Astrocyte (in vitro differentiated cells and primary cell): ENCODE data around the gene SLC26A2. TPM values are rescaled to one million over a fixed set of nuclear protein-coding genes. Genes with fewer than 3 reads are reported as not detected.
A peak's percentile ranks its signal among the peaks of the same experiment; 100 is the strongest.

Experiments
- DNase-seq: peaks from one replicate; pipeline ENCODE4 v3.0.0-alpha.2; 2010; ENCODE audit warnings: low read depth
- FAIRE-seq: peaks from 2 replicates; lab custom pipeline; 2011; peaks lifted over from hg19 to GRCh38; lab: Jason Lieb, UNC
- H2AFZ ChIP-seq: 2 replicates; pipeline ENCODE4 v1.6.0; 2012; ENCODE audit warnings: low read depth, low read length, inconsistent platforms
- H3K27ac ChIP-seq: 2 replicates; pipeline ENCODE4 v1.5.1; 2011; ENCODE audit warnings: low read depth, low read length, inconsistent platforms
- H3K27me3 ChIP-seq: 2 replicates; pipeline ENCODE4 v1.6.0; 2011; ENCODE audit warnings: low read length, inconsistent platforms; ENCODE audit not compliant: insufficient read depth
- H3K36me3 ChIP-seq: 2 replicates; pipeline ENCODE4 v1.5.1; 2011; ENCODE audit warnings: low read length, inconsistent platforms; ENCODE audit not compliant: insufficient read depth
- H3K4me1 ChIP-seq: 2 replicates; pipeline ENCODE4 v1.5.1; 2011; ENCODE audit warnings: low read length, inconsistent platforms; ENCODE audit not compliant: insufficient read depth
- H3K4me2 ChIP-seq: 2 replicates; pipeline ENCODE4 v1.6.0; 2012; ENCODE audit warnings: low read length, inconsistent platforms
- H3K4me3 ChIP-seq: 2 replicates; pipeline ENCODE4 v1.5.1; 2011; ENCODE audit warnings: low read depth, mild to moderate bottlenecking, low read length, inconsistent platforms; ENCODE audit not compliant: insufficient read depth
- H3K79me2 ChIP-seq: 2 replicates; pipeline ENCODE4 v1.6.0; 2012; ENCODE audit warnings: mild to moderate bottlenecking, low read length, inconsistent platforms; ENCODE audit not compliant: insufficient read depth
- H3K9ac ChIP-seq: 2 replicates; pipeline ENCODE4 v1.6.0; 2012; ENCODE audit warnings: mild to moderate bottlenecking, low read length, inconsistent platforms
- H3K9me3 ChIP-seq: 2 replicates; pipeline ENCODE4 v1.5.1; 2012; ENCODE audit warnings: low read depth, mild to moderate bottlenecking, low read length, inconsistent platforms; ENCODE audit not compliant: insufficient read depth
- H4K20me1 ChIP-seq: 2 replicates; pipeline ENCODE4 v1.6.0; 2012; ENCODE audit warnings: low read length, inconsistent platforms; ENCODE audit not compliant: insufficient read depth
- H3K27ac Mint-ChIP-seq: one replicate; pipeline ENCODE4 v1.8.0; 2021; ENCODE audit warnings: mild to moderate bottlenecking, mixed read lengths; ENCODE audit not compliant: unreplicated experiment
- H3K27me3 Mint-ChIP-seq: one replicate; pipeline ENCODE4 v1.8.0; 2021; ENCODE audit warnings: low read depth, mixed read lengths; ENCODE audit not compliant: unreplicated experiment
- H3K36me3 Mint-ChIP-seq: one replicate; pipeline ENCODE4 v1.8.0; 2021; ENCODE audit warnings: low read depth, mixed read lengths; ENCODE audit not compliant: unreplicated experiment
- H3K4me1 Mint-ChIP-seq: one replicate; pipeline ENCODE4 v1.8.0; 2021; ENCODE audit warnings: low read depth, mixed read lengths; ENCODE audit not compliant: unreplicated experiment
- H3K4me3 Mint-ChIP-seq: one replicate; pipeline ENCODE4 v1.8.0; 2021; ENCODE audit warnings: mild to moderate bottlenecking, moderate library complexity, mixed read lengths; ENCODE audit not compliant: unreplicated experiment
- H3K9me3 Mint-ChIP-seq: one replicate; pipeline ENCODE4 v1.8.0; 2021; ENCODE audit warnings: mild to moderate bottlenecking, mixed read lengths; ENCODE audit not compliant: unreplicated experiment
- EZH2 ChIP-seq: IDR thresholded peaks from 2 replicates; pipeline ENCODE4 v1.6.1; 2012; ENCODE audit warnings: mild to moderate bottlenecking, low read length, inconsistent platforms; ENCODE audit not compliant: insufficient read depth
- total RNA-seq: library from RNA; stranded (reverse); gene quantifications from 2 replicates; pipeline ENCODE4 v1.2.1, GENCODE V29; 2021
- TF ChIP-seq, protein P1 (sequence below): IDR thresholded peaks from 2 replicates; pipeline ENCODE4 v1.5.1; 2011; ENCODE audit warnings: low read depth, mild to moderate bottlenecking, inconsistent platforms, low read length, moderate library complexity; ENCODE audit not compliant: insufficient read depth

SLC26A2 gene
- total RNA-seq, 1 donor from 2014 or later, result 19.8 TPM

DNA sequence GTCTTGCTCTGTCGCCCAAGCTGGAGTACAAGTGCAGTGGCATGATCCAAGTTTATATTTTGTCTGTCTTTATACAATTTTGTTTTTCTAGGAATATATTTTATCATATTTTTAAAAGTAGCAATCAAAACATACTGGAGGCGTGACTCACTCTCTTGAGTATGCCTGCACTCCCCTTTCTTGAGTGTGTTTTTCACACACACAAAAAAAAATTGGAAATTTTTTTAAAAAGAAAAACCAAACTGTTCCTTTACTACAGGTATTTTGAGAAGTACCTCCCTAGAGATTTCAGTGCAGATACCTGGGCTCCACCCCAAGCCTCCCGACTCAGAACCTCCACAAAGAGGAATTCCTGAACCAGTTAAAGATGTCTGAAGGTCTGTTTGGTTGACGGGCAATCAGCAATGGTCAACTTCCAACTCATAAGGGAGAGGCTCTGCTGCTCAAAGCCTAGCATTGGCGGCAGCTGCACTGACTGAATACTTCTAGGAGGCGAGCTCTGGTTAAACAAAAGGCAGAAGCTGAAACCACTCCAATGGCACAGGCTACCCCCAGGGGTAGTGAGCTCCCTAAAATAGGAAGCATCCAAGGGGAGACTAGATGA, 43.4 kb upstream of the SLC26A2 start:
- peak overlapping the region; percentile 28 for H3K27ac ChIP-seq
- no peaks in the 10 kb centered on the region for H3K9me3 ChIP-seq
- TF ChIP-seq, protein P1, sequence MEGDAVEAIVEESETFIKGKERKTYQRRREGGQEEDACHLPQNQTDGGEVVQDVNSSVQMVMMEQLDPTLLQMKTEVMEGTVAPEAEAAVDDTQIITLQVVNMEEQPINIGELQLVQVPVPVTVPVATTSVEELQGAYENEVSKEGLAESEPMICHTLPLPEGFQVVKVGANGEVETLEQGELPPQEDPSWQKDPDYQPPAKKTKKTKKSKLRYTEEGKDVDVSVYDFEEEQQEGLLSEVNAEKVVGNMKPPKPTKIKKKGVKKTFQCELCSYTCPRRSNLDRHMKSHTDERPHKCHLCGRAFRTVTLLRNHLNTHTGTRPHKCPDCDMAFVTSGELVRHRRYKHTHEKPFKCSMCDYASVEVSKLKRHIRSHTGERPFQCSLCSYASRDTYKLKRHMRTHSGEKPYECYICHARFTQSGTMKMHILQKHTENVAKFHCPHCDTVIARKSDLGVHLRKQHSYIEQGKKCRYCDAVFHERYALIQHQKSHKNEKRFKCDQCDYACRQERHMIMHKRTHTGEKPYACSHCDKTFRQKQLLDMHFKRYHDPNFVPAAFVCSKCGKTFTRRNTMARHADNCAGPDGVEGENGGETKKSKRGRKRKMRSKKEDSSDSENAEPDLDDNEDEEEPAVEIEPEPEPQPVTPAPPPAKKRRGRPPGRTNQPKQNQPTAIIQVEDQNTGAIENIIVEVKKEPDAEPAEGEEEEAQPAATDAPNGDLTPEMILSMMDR, result no peak
- no peak for TF ChIP-seq EZH2
- no peak overlapping the region for H2AFZ ChIP-seq
- H3K79me2 ChIP-seq, result no peaks in the 10 kb centered on the region
- Mint-ChIP-seq H3K36me3 (no peaks in the 10 kb centered on the region), H3K4me1 (peaks cover 32% of the 10 kb centered on the region), H3K27me3 (no peaks in the 10 kb centered on the region), H3K27ac (peak overlapping the region; percentile 76), H3K4me3 (no peak overlapping the region), H3K9me3 (no peaks in the 10 kb centered on the region)
- peak overlapping the region; percentile 57 for H3K4me2 ChIP-seq
- DNase-seq (no peak), FAIRE-seq (no peak)
- H3K9ac ChIP-seq, result no peak overlapping the region
- H3K36me3 ChIP-seq, result no peaks in the 10 kb centered on the region
- no peaks in the 10 kb centered on the region for H3K27me3 ChIP-seq
- peaks cover 30% of the 10 kb centered on the region for H3K4me1 ChIP-seq
- no peak overlapping the region for H3K4me3 ChIP-seq
- H4K20me1 ChIP-seq, result no peaks in the 10 kb centered on the region

DNA sequence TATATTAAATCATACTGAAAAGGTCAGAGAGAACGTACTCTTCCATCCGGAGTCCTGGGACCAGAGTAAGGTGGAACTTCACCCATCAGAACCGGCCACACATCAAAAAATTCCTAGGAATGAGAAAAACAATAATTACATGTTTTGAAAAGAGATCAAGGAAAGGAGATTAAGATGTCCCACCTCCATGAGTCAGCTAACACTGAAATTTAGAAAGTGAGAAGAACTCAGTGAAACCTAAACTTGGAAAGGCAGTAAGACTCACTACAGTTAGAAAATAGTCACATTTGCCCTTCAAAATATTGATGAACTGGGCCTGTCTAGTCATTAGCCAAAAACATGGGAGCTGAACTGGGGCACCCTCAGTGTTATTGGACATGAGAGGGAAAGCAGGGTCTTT, 39.0 kb upstream of the SLC26A2 start:
- Histone ChIP-seq H3K27ac (no peak overlapping the region), H3K4me3 (no peak overlapping the region), H4K20me1 (no peaks in the 10 kb centered on the region), H2AFZ (no peak overlapping the region), H3K9me3 (no peaks in the 10 kb centered on the region), H3K4me2 (no peak overlapping the region), H3K79me2 (no peaks in the 10 kb centered on the region), H3K9ac (no peak overlapping the region), H3K4me1 (peaks cover 14% of the 10 kb centered on the region), H3K36me3 (no peaks in the 10 kb centered on the region), H3K27me3 (no peaks in the 10 kb centered on the region)
- Mint-ChIP-seq H3K27ac (no peak overlapping the region), H3K9me3 (no peaks in the 10 kb centered on the region), H3K36me3 (no peaks in the 10 kb centered on the region), H3K27me3 (no peaks in the 10 kb centered on the region), H3K4me3 (no peak overlapping the region), H3K4me1 (peaks cover 10% of the 10 kb centered on the region)
- TF ChIP-seq EZH2, result no peak
- TF ChIP-seq, protein P1, result no peak
- FAIRE-seq (no peak), DNase-seq (no peak)

DNA sequence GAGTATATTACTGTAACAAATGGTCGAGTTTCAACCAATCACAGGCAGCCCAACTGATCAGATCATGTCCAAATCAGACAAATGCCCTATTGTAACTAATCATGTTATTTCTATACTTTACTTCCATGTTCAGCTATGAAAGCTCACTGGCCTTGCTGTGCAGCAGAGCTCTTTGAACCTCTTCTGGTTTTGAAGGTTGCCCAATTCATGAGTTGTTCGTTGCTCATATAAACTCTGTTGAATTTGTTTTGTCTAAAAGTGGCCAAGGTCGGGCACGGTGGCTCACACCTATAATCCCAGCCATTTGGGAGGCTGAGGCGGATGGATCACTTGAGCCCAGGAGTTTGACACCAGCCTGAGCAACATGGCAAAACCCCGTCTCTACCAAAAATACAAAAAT, 37.6 kb upstream of the SLC26A2 start:
- TF ChIP-seq EZH2, result no peak
- TF ChIP-seq, protein P1, result no peak
- H3K79me2 ChIP-seq, result no peaks in the 10 kb centered on the region
- no peak overlapping the region for H3K4me3 ChIP-seq
- H3K27me3 ChIP-seq, result no peaks in the 10 kb centered on the region
- Mint-ChIP-seq H3K27ac (no peak overlapping the region), H3K9me3 (no peaks in the 10 kb centered on the region), H3K4me1 (no peaks in the 10 kb centered on the region), H3K36me3 (no peaks in the 10 kb centered on the region), H3K4me3 (no peak overlapping the region), H3K27me3 (no peaks in the 10 kb centered on the region)
- no peak for FAIRE-seq
- no peaks in the 10 kb centered on the region for H4K20me1 ChIP-seq
- H3K27ac ChIP-seq, result no peak overlapping the region
- no peak overlapping the region for H3K9ac ChIP-seq
- H3K4me2 ChIP-seq, result no peak overlapping the region
- no peak overlapping the region for H2AFZ ChIP-seq
- no peaks in the 10 kb centered on the region for H3K9me3 ChIP-seq
- H3K4me1 ChIP-seq, result peaks cover 4% of the 10 kb centered on the region
- H3K36me3 ChIP-seq, result no peaks in the 10 kb centered on the region
- no peak for DNase-seq
